ENCODE data around the gene NELL1. TPM values are rescaled to one million over a fixed set of nuclear protein-coding genes. Genes with fewer than 3 reads are reported as not detected.

The NELL1 gene
- total and polyA plus RNA-seq, 2 experiments from 2014 or later = 8.9 to 20.1 TPM

DNA sequence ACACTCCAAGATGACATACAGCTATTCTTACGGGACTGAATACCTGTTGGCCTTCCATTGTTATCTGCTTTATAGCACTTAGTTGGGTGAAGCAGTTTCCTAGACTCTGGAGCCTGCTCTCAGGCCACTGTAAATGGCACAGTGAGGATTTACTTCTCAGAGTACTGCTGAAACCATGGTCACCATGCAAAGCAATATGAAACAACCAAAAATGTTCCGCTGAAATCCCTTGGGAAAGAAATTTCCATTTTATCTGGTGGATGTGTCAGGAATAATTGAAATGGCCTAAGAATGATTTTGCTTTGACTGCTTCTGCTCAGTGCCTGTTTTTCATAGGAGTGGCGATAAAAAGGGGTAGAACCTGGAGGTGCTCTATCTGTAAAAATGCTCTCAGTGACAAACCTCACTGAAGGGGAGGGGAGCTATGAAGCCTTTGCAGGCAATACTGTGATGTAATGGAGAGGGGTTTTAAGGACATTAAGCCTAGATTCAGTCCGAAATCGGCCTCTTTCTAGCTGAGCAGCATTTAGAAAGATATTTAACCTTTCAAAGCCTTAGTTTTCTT lies 871.9 kb downstream of the NELL1 start:
- 90% methylated on average over 5 of the region's 5 CpGs for WGBS (ENCODE audit: low lambda C conversion rate, missing lambda C conversion rate)
- Histone ChIP-seq H3K4me1 (ENCODE audit: insufficient read depth) (no peaks in the 10 kb centered on the region), H3K79me2 (no peaks in the 10 kb centered on the region), H4K20me1 (ENCODE audit: insufficient read depth, poor library complexity, severe bottlenecking) (no peaks in the 10 kb centered on the region), H3K4me3 (no peak overlapping the region), H2AFZ (no peak overlapping the region), H3K9me2 (replicated peaks; ENCODE audit: insufficient read depth) (no peaks in the 10 kb centered on the region), H3K4me2 (no peak overlapping the region), H3K27ac (no peak overlapping the region), H3K27me3 (no peaks in the 10 kb centered on the region), H3K9me3 (ENCODE audit: low read depth) (no peaks in the 10 kb centered on the region), H3K36me3 (replicated peaks; ENCODE audit: insufficient read depth, low read depth) (no peaks in the 10 kb centered on the region)
- no peak for TF ChIP-seq CTCF (IDR thresholded peaks at IDR 0.05; ENCODE audit: poor library complexity)
- TF ChIP-seq EZH2phosphoT487 (IDR thresholded peaks at IDR 0.05; ENCODE audit: low read depth, severe bottlenecking, unreplicated experiment) = no peak
- TF ChIP-seq EZH2 (IDR thresholded peaks at IDR 0.05; ENCODE audit: borderline replicate concordance) = no peak
- no peak for DNase-seq (ENCODE audit: low spot score)

GRCh38 chr11:21543901-21544300 lies 874.5 kb downstream of the NELL1 start:
- Histone ChIP-seq H3K36me3 (replicated peaks; ENCODE audit: insufficient read depth, low read depth) (no peaks in the 10 kb centered on the region), H3K27ac (no peak overlapping the region), H3K79me2 (no peaks in the 10 kb centered on the region), H4K20me1 (ENCODE audit: insufficient read depth, poor library complexity, severe bottlenecking) (no peaks in the 10 kb centered on the region), H3K4me1 (ENCODE audit: insufficient read depth) (no peaks in the 10 kb centered on the region), H3K27me3 (no peaks in the 10 kb centered on the region), H3K4me2 (no peak overlapping the region), H2AFZ (no peak overlapping the region), H3K4me3 (no peak overlapping the region), H3K9me3 (ENCODE audit: low read depth) (no peaks in the 10 kb centered on the region), H3K9me2 (replicated peaks; ENCODE audit: insufficient read depth) (no peaks in the 10 kb centered on the region)
- no peak for TF ChIP-seq EZH2 (IDR thresholded peaks at IDR 0.05; ENCODE audit: borderline replicate concordance)
- no peak for TF ChIP-seq EZH2phosphoT487 (IDR thresholded peaks at IDR 0.05; ENCODE audit: low read depth, severe bottlenecking, unreplicated experiment)
- TF ChIP-seq CTCF (IDR thresholded peaks at IDR 0.05; ENCODE audit: poor library complexity) = no peak
- DNase-seq (ENCODE audit: low spot score) = no peak

DNA sequence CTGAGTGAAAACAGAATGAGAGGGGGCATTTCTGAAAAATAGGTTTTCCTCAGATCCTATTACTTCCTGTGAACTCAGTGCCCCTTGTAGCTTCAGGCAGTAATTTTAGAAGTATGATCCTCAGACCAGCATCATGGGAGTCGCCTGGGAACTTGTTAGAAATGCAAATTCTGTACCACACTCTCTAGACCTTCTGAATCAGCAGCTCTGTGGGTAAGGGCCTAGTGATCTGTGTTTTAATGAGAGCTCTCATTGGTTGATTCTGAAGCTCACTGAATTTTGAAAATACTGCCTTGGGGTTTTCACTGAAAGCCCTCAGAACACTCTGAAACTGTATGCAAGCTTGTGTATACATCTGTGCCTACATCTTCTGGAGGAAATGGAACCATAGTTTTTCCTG lies 876.3 kb downstream of the NELL1 start:
- H3K79me2 ChIP-seq = no peaks in the 10 kb centered on the region
- no peaks in the 10 kb centered on the region for H4K20me1 ChIP-seq (ENCODE audit: insufficient read depth, poor library complexity, severe bottlenecking)
- no peak for TF ChIP-seq EZH2 (IDR thresholded peaks at IDR 0.05; ENCODE audit: borderline replicate concordance)
- no peak for TF ChIP-seq EZH2phosphoT487 (IDR thresholded peaks at IDR 0.05; ENCODE audit: low read depth, severe bottlenecking, unreplicated experiment)
- no peak for TF ChIP-seq CTCF (IDR thresholded peaks at IDR 0.05; ENCODE audit: poor library complexity)
- H3K4me1 ChIP-seq (ENCODE audit: insufficient read depth) = no peaks in the 10 kb centered on the region
- no peak overlapping the region for H3K4me3 ChIP-seq
- H3K36me3 ChIP-seq (replicated peaks; ENCODE audit: insufficient read depth, low read depth) = no peaks in the 10 kb centered on the region
- H3K9me2 ChIP-seq (replicated peaks; ENCODE audit: insufficient read depth) = no peaks in the 10 kb centered on the region
- no peak overlapping the region for H3K4me2 ChIP-seq
- no peak for DNase-seq (ENCODE audit: low spot score)
- H3K9me3 ChIP-seq (ENCODE audit: low read depth) = no peaks in the 10 kb centered on the region
- WGBS (ENCODE audit: low lambda C conversion rate, missing lambda C conversion rate) = 71% methylated on average over 1 of the region's 1 CpG
- no peak overlapping the region for H2AFZ ChIP-seq
- H3K27me3 ChIP-seq = no peaks in the 10 kb centered on the region
- H3K27ac ChIP-seq = no peak overlapping the region

DNA sequence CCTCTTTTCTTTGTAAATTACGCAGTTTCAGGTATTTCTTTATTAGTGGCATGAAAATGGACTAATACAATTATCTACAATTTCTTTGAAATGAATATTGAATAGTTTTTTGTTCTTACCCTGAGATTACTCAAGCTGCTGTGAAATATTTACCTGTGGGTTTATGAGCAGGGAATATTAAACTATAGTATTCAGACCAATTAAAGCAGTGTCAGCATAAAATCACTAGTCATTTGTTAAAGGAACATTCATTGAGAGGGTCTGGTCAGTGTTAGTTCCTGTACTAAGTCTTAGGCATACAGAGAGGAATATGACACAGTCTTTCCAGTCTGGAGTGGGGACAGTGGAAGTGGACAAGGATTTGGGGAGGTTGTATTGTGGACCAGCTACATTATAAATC lies 877.3 kb downstream of the NELL1 start:
- Histone ChIP-seq H3K27me3 (no peaks in the 10 kb centered on the region), H4K20me1 (ENCODE audit: insufficient read depth, poor library complexity, severe bottlenecking) (no peaks in the 10 kb centered on the region), H3K4me2 (no peak overlapping the region), H3K79me2 (no peaks in the 10 kb centered on the region), H3K9me2 (replicated peaks; ENCODE audit: insufficient read depth) (no peaks in the 10 kb centered on the region), H3K4me3 (no peak overlapping the region), H2AFZ (no peak overlapping the region), H3K9me3 (ENCODE audit: low read depth) (no peaks in the 10 kb centered on the region), H3K4me1 (ENCODE audit: insufficient read depth) (no peaks in the 10 kb centered on the region), H3K36me3 (replicated peaks; ENCODE audit: insufficient read depth, low read depth) (no peaks in the 10 kb centered on the region), H3K27ac (no peak overlapping the region)
- TF ChIP-seq CTCF (IDR thresholded peaks at IDR 0.05; ENCODE audit: poor library complexity) (no peak), EZH2 (IDR thresholded peaks at IDR 0.05; ENCODE audit: borderline replicate concordance) (no peak), EZH2phosphoT487 (IDR thresholded peaks at IDR 0.05; ENCODE audit: low read depth, severe bottlenecking, unreplicated experiment) (no peak)
- 55% methylated on average over 1 of the region's 1 CpG for WGBS (ENCODE audit: low lambda C conversion rate, missing lambda C conversion rate)
- DNase-seq (ENCODE audit: low spot score) = no peak

All from hepatocyte (in vitro differentiated cells).